ENCODE results near the gene ULK3. TPM values are rescaled to one million over a fixed set of nuclear protein-coding genes. Genes with fewer than 3 reads are reported as not detected.

ULK3 gene
- total RNA-seq, 4 donors from 2014 or later, result 105 to 330 (median 129) TPM

DNA sequence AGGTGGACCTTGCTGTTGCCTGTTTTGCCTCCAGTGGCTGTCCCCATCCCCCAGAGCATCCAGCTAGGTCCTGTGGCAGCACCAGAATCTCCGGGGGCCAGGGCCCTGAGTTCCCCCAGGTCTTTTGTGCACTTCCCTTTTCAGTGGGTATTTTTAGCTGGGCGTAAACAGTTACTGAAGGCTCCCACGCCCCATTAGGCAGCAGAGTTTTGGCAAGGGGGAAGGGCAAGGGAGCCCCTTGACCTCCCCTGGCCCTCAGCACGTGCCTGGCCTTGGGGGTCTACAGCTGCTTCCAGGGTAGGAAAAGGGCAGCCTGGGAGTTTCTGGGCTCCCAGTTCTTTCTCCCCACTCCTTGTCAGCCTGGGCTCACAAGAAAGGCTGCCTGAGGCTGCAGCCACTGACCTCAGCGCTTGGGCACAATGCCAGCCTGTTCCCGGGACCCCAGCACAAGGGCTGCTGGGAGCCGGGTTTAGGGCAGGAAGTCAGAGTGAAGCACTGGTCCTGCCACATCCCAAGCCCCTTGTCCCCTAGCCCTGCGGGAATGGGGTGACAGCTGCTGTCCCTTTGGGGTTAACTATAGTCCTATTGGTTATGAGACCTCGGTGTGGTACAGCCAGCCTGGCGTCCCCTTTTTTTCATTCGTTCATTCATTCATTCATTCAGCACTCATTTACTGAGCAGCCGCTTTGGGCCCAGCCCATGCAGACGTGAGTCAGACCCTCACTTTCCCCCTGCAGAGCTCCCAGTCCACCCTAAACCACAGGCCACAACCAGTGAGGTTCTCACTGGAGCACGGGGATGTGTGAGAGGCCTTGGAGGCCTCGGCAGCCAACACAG, 52.7 kb downstream of the ULK3 start:
- TF ChIP-seq POLR2A (IDR thresholded peaks at IDR 0.05) (no peak), POLR2AphosphoS5 (IDR thresholded peaks at IDR 0.05) (no peak), EP300 (IDR thresholded peaks at IDR 0.05) (no peak)
- TF ChIP-seq, protein P1, sequence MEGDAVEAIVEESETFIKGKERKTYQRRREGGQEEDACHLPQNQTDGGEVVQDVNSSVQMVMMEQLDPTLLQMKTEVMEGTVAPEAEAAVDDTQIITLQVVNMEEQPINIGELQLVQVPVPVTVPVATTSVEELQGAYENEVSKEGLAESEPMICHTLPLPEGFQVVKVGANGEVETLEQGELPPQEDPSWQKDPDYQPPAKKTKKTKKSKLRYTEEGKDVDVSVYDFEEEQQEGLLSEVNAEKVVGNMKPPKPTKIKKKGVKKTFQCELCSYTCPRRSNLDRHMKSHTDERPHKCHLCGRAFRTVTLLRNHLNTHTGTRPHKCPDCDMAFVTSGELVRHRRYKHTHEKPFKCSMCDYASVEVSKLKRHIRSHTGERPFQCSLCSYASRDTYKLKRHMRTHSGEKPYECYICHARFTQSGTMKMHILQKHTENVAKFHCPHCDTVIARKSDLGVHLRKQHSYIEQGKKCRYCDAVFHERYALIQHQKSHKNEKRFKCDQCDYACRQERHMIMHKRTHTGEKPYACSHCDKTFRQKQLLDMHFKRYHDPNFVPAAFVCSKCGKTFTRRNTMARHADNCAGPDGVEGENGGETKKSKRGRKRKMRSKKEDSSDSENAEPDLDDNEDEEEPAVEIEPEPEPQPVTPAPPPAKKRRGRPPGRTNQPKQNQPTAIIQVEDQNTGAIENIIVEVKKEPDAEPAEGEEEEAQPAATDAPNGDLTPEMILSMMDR (IDR thresholded peaks at IDR 0.05), result no peak
- H3K27me3 ChIP-seq, result no peaks in the 10 kb centered on the region
- DNase-seq (ENCODE audit: low spot score in 2 of 2), result no peak
- peak overlapping the region; percentile 71 for H3K27ac ChIP-seq
- peaks cover 87% of the 10 kb centered on the region for H3K4me1 ChIP-seq
- H3K4me3 ChIP-seq, result peak overlapping the region; percentile 2
- 36% methylated on average over 10 of the region's 15 CpGs for WGBS
- H3K36me3 ChIP-seq, result no peaks in the 10 kb centered on the region
- no peaks in the 10 kb centered on the region for H3K9me3 ChIP-seq

DNA sequence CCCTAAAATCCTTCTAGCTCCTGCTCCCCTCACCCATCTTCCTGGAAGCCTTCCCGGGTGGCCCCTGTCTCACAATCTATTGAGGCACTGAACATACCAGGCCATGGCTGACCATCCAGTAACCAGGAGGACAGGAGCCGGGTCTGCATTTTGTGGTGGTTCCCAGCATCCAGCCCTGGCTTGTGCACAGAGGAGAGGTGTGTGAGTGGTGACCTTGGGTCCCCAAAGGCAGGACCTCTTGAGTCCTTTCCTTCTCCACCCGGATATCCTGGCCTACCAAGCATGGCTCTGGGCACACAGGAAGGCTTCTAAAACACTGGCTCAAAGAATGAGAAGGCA, 53.2 kb downstream of the ULK3 start:
- Histone ChIP-seq H3K36me3 (no peaks in the 10 kb centered on the region), H3K4me1 (peaks cover 92% of the 10 kb centered on the region)

DNA sequence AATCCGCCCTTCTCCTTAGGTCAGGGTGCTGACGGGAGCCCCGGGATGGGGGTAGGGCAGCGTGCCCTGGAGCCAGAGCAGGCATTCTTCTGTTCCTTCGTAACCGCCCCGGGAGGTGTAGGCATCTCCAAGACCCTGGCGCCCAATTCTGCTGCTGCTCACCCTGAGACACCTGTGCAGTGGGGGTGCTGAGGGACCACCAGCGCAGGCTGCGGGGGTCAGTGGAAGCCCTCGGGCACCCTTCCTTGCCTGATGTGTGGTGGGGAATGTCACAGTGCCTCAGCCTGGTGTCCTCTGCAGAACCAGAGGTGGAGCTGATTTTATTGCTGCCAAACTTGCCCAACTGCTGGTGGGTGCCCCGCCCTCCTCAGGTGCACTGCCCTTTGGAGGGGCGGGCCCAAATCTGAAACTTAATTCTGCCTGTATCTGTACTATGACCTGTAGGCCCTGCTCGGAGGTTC, 53.8 kb downstream of the ULK3 start:
- H3K27ac ChIP-seq, result peak overlapping the region; percentile 71
- TF ChIP-seq EP300 (IDR thresholded peaks at IDR 0.05), result no peak
- TF ChIP-seq, protein P1 (IDR thresholded peaks at IDR 0.05), result no peak
- no peak for TF ChIP-seq POLR2A (IDR thresholded peaks at IDR 0.05)
- no peak for TF ChIP-seq POLR2AphosphoS5 (IDR thresholded peaks at IDR 0.05)
- peak overlapping the region; percentile 17 for H3K4me3 ChIP-seq
- DNase-seq (ENCODE audit: low spot score in 2 of 2), result no peak
- peaks cover 96% of the 10 kb centered on the region for H3K4me1 ChIP-seq
- H3K9me3 ChIP-seq, result no peaks in the 10 kb centered on the region
- no peaks in the 10 kb centered on the region for H3K36me3 ChIP-seq
- no peaks in the 10 kb centered on the region for H3K27me3 ChIP-seq
- WGBS, result 38% methylated on average over 13 of the region's 14 CpGs

More for the DNA sequence above, 53.2 kb downstream of the ULK3 start:
- no peak overlapping the region for H3K4me3 ChIP-seq
- TF ChIP-seq POLR2A (IDR thresholded peaks at IDR 0.05), result no peak
- TF ChIP-seq EP300 (IDR thresholded peaks at IDR 0.05), result no peak
- TF ChIP-seq POLR2AphosphoS5 (IDR thresholded peaks at IDR 0.05), result no peak
- TF ChIP-seq, protein P1 (IDR thresholded peaks at IDR 0.05), result no peak
- H3K9me3 ChIP-seq, result no peaks in the 10 kb centered on the region
- no peaks in the 10 kb centered on the region for H3K27me3 ChIP-seq
- DNase-seq (ENCODE audit: low spot score in 2 of 2), result no peak
- peak overlapping the region; percentile 71 for H3K27ac ChIP-seq
- WGBS, result 53% methylated on average over 3 of the region's 3 CpGs

DNA sequence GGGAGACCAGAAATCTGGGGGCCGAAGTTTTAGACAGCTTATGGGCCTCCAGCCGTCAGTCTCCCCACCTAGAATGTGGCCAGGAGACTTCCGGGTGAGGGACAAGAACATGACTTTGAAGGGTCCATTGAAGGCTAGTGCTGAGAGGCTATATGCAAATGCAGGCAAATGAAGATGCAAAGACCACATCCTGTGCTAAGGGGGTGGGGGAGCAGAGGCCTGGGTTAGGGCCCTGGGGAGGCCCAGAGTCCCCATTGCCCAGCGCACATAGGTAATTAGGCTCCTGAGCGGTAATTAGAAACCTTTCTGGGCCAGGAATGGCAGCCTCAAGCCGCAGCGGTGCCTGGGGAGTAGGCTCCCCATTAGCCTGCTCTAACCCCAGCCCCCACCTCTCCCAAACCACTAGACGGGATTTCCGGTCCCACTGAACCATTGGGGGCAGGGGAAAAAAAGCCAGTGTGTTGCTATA, 54.2 kb downstream of the ULK3 start:
- Histone ChIP-seq H3K27ac (peak overlapping the region; percentile 71), H3K36me3 (no peaks in the 10 kb centered on the region), H3K9me3 (no peaks in the 10 kb centered on the region), H3K4me3 (peak overlapping the region; percentile 17), H3K4me1 (peaks cover 96% of the 10 kb centered on the region), H3K27me3 (no peaks in the 10 kb centered on the region)
- 61% methylated on average over 9 of the region's 9 CpGs for WGBS
- no peak for TF ChIP-seq POLR2A (IDR thresholded peaks at IDR 0.05)
- TF ChIP-seq, protein P1 (IDR thresholded peaks at IDR 0.05), result no peak
- TF ChIP-seq POLR2AphosphoS5 (IDR thresholded peaks at IDR 0.05), result no peak
- DNase-seq (ENCODE audit: low spot score in 2 of 2), result no peak

DNA sequence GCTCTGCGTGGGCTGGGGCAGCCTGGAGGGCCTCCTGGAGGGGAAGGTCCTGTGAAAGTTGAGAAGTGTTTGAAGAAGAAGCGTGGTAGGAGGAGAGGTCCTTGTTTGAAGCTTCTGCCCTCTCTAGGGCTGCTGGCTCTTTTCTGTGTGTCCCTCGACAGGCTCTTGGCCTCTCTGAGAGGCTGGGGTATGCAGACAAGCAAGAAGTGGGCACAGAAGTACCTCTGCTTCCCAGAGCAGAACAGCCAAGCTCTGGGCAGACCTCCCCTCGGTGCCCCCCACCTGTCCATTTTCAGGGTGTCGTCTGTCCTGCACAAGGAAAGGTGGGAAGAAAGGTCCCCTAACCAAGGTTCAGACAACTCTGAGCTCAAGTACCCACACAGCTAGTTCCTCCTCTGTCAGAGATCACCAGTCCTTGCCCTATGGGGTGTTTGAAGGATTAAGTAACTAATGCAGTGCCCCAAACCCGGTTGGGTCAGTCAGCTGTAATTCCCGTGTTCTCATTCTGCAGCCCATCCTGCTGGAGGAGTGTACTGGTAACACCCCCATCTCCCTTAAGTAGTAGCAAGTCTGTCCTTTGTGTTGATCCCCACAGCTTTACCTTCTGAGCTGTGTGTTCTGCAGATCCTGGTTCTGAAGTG, 54.8 kb downstream of the ULK3 start:
- peak overlapping the region; percentile 71 for H3K27ac ChIP-seq
- TF ChIP-seq POLR2A (IDR thresholded peaks at IDR 0.05), result no peak
- no peak for TF ChIP-seq EP300 (IDR thresholded peaks at IDR 0.05)
- TF ChIP-seq, protein P1 (IDR thresholded peaks at IDR 0.05), result no peak
- no peak for TF ChIP-seq POLR2AphosphoS5 (IDR thresholded peaks at IDR 0.05)
- H3K27me3 ChIP-seq, result no peaks in the 10 kb centered on the region
- no peaks in the 10 kb centered on the region for H3K36me3 ChIP-seq
- no peak for DNase-seq (ENCODE audit: low spot score in 2 of 2)
- no peak overlapping the region for H3K4me3 ChIP-seq
- peaks cover 96% of the 10 kb centered on the region for H3K4me1 ChIP-seq
- 47% methylated on average over 7 of the region's 7 CpGs for WGBS
- H3K9me3 ChIP-seq, result no peaks in the 10 kb centered on the region
